GM13977 (cell line): ENCODE results near the gene STK33.

Experiments used
- DNase-seq: peaks from one replicate; pipeline ENCODE4 v3.0.0; 2012; ENCODE audit warnings: low spot score
- CTCF ChIP-seq: IDR thresholded peaks from 2 replicates; pipeline ENCODE4 v1.5.1; 2012; ENCODE audit warnings: mild to moderate bottlenecking, control low read depth; ENCODE audit not compliant: insufficient read depth; ENCODE audit errors: extremely low read depth, missing control alignments
- in situ Hi-C: fragments of 300-500 bp; cut with MboI; formaldehyde crosslinking; loops from one replicate; pipeline ENCODE4 v1.12.0; 2022; ENCODE audit warnings: low sequenced_read_pairs, low pct_unique_long_range_greater_than_20kb, mixed read lengths, inconsistent platforms; ENCODE audit not compliant: unreplicated experiment

STK33 gene

DNA sequence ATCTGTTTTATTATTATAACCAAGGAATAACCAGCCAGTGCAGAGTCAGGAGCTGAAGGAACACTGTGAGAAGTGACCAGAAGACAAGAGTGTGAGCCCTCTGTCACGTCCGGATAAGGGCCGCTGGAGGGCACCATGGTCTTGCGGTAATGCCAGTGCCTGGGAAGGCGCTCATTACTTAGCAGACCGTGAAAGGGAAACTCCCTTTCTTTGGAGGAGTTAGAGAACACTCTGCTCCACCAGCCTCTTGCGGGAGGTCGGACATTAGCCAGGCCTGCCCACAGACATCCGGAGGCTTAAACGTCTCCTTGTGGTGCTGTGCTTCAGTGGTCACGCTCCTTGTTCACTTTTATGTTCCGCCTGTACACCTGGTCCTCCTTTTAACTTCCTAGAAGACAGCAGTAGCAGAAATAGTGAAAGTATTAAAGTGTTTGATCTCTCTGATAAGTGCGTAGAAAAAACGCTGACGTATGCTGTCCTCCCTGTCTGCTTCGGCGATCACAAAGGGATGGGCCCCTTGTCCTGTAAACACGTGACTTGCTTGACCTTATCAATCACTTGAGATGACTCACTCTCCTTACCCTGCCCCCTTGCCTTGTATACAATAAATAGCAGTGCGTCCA, 209.7 kb downstream of the STK33 start:
- DNase-seq: no peak
- in situ Hi-C loops: no loop called here
- peak; percentile 26 for TF ChIP-seq CTCF

GRCh38 chr11:8383627-8384026, 210.4 kb downstream of the STK33 start:
- no peak for DNase-seq
- no peak for TF ChIP-seq CTCF
- in situ Hi-C loops: no loop called here

DNA sequence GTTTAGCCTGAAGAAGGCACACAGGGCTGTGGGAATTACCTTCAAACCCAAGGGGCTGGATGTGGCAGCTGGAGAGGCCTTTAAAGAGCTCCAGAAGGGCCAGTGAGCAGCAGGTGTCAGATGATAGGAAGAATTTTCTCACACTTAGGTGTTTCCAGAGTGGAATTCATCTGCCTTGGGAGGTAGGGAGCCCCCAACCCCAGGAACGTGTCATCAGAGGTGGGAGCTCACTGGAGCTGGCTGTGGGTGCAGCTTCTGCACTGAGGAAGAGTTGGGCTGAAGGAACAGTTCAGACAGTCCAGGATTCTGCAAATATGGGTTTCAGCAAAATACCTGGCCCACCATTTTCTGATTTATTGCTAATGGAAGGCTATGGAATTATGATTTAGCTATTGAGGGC, 210.8 kb downstream of the STK33 start:
- DNase-seq: no peak
- TF ChIP-seq CTCF: no peak
- in situ Hi-C loops: no loop called here

DNA sequence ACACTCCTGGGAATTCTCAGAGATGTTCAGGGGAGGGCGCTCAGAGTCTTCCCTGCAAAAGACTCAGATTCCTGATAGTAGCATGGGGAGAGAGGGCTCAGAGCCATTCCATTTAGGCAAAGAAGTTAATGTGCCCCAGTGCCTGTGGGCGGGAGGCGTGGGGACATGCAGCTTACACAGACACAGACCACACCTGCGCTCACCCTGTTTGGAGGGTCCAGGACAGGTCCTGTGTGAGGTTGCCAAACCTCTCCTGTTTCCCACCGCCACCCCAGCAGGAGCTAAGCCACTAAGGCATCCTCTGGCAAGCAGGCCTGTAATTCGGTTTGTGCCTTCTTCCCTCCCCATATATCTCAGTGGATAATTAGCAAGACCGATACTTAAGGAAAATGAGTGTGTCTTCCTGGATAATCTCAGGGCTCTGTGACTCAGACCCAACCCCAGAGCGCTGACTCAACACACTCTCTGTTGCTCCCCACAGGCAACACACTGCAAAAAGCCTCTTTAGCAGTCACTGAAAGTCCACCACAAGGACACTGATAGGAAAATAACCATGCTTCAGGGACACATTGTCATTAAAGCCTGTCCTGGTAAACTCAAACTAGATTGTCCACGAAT, 211.5 kb downstream of the STK33 start:
- in situ Hi-C loops: no loop called here
- DNase-seq: no peak

GRCh38 chr11:8381871-8382396, 212.1 kb downstream of the STK33 start:
- no peak for TF ChIP-seq CTCF
- no peak for DNase-seq
- in situ Hi-C loops: no loop called here

More for the DNA sequence above, 211.5 kb downstream of the STK33 start:
- TF ChIP-seq CTCF: no peak

GRCh38 chr11:8381343-8381742, 212.7 kb downstream of the STK33 start:
- in situ Hi-C loops: no loop called here
- DNase-seq: no peak
- no peak for TF ChIP-seq CTCF

DNA sequence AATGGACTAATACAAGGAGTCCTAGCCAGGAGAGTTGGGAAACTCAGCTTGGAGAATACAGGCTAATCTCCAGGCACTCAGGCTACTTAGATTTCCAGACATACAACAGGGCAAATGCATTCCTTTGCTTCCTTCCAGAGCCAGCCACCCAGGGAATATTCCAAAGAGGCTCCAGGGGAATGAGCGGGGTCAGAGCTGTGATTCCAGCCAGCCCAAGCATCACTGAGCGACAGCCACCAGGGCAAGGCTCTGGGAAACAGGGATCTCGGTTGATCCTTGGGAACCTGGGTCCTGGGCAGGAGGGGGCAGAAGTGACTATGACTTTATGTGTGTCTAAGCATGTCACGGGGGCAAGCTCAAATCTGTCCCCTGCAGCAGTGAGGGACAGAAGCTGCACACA, 218.1 kb downstream of the STK33 start:
- TF ChIP-seq CTCF: no peak
- in situ Hi-C loops: no loop called here
- DNase-seq: no peak
